GM13977 (cell line): ENCODE measurements around the gene WNT9B.

ENCODE experiments used
- DNase-seq: peaks from one replicate; pipeline ENCODE4 v3.0.0; 2012; ENCODE audit warnings: low spot score
- CTCF ChIP-seq: IDR thresholded peaks from 2 replicates; pipeline ENCODE4 v1.5.1; 2012; ENCODE audit warnings: mild to moderate bottlenecking, control low read depth; ENCODE audit not compliant: insufficient read depth; ENCODE audit errors: extremely low read depth, missing control alignments
- in situ Hi-C: fragments of 300-500 bp; cut with MboI; formaldehyde crosslinking; loops from one replicate; pipeline ENCODE4 v1.12.0; 2022; ENCODE audit warnings: low sequenced_read_pairs, low pct_unique_long_range_greater_than_20kb, mixed read lengths, inconsistent platforms; ENCODE audit not compliant: unreplicated experiment

The WNT9B gene

GRCh38 chr17:46851029-46851741 is at the start of gene WNT9B:
TSS of gene WNT9B (plus strand) at chr17:46851583. CDS start at chr17:46851639, 56 bp downstream.
- in situ Hi-C loops, result no loop called here
- DNase-seq, result no peak

GRCh38 chr17:46802800-46803199 is 48.6 kb upstream of the WNT9B start:
- no peak for TF ChIP-seq CTCF
- in situ Hi-C loops, result loop anchor here (25.0 kb wide), 1 partner anchor 90 kb away; no protein-coding TSS in a partner anchor
- DNase-seq, result no peak

More at GRCh38 chr17:46851029-46851741, at the start of gene WNT9B:
- TF ChIP-seq CTCF, result no peak

GRCh38 chr17:46803544-46803943 is 47.8 kb upstream of the WNT9B start:
- no peak for DNase-seq
- TF ChIP-seq CTCF, result no peak
- in situ Hi-C loops, result loop anchor here (25.0 kb wide), 1 partner anchor 91 kb away; no protein-coding TSS in a partner anchor

- in situ Hi-C loops, result loop anchor here (25.0 kb wide), 1 partner anchor 93 kb away; no protein-coding TSS in a partner anchor
- DNase-seq, result no peak
- no peak for TF ChIP-seq CTCF
Observed at GRCh38 chr17:46805771-46806170, 45.6 kb upstream of the WNT9B start.

GRCh38 chr17:46809110-46809571 is 42.2 kb upstream of the WNT9B start:
- no peak for DNase-seq
- in situ Hi-C loops, result loop anchor here (25.0 kb wide), 1 partner anchor 97 kb away; no protein-coding TSS in a partner anchor
- no peak for TF ChIP-seq CTCF

GRCh38 chr17:46810837-46811236 is 40.5 kb upstream of the WNT9B start:
- no peak for DNase-seq
- in situ Hi-C loops, result loop anchor here (25.0 kb wide), 1 partner anchor 99 kb away; no protein-coding TSS in a partner anchor
- TF ChIP-seq CTCF, result no peak
